ENCODE data around the gene CTDSP1.

GRCh38 chr2:218368621-218369153 is 31.0 kb upstream of the CTDSP1 start:
- TF ChIP-seq POLR2A (IDR thresholded peaks at IDR 0.05; ENCODE audit: low read depth, low read length) (no peak), POLR2AphosphoS5 (IDR thresholded peaks at IDR 0.05; ENCODE audit: low read depth, low read length) (no peak), TAF1 (IDR thresholded peaks at IDR 0.05; ENCODE audit: low read depth, low read length) (no peak), SPI1 (IDR thresholded peaks at IDR 0.05; ENCODE audit: low read depth, low read length) (no peak), POU2F2 (IDR thresholded peaks at IDR 0.05; ENCODE audit: low read depth, low read length) (no peak)
